Activated gamma-delta T cell treated with Interleukin-2 at 50 U/mL for 16 hours (primary cell): ENCODE data around the gene ANGPTL2.
"Not testable (repeated sequence)": the region's sequence is repeated elsewhere in the genome, so short reads cannot be mapped to it uniquely, and the experiment has no call there.

Experiments used
- DNase-seq: peaks from one replicate; pipeline ENCODE4 v3.0.0-alpha.2; 2020

ANGPTL2 gene

GRCh38 chr9:127122176-127123063 lies at the start of gene ANGPTL2:
TSS of gene ANGPTL2 (minus strand) at chr9:127122635. CDS start at chr9:127108731, 13,904 bp downstream.
- DNase-seq = no peak

- not testable (repeated sequence) for DNase-seq
Observed at GRCh38 chr9:127171348-127171747, 48.9 kb upstream of the ANGPTL2 start.

DNA sequence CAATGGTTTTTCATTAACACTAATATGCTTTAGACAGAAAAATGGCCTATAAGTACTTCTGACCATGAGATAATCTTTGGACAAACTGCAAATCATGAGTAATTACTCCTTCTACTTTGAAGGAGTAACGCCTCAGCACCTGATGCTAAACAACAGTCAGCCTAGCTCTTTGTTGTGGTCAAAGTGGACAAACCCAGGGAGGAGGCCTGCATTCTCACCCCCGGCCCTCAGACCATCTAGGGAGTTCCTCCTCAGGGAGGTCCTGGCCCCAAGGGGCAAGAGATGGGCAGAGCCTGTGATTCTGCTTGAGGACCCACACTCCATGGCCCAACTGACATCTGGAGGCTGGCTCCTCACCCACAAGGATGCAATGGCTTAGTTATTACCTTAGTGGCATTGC lies 48.2 kb upstream of the ANGPTL2 start:
- no peak for DNase-seq

DNA sequence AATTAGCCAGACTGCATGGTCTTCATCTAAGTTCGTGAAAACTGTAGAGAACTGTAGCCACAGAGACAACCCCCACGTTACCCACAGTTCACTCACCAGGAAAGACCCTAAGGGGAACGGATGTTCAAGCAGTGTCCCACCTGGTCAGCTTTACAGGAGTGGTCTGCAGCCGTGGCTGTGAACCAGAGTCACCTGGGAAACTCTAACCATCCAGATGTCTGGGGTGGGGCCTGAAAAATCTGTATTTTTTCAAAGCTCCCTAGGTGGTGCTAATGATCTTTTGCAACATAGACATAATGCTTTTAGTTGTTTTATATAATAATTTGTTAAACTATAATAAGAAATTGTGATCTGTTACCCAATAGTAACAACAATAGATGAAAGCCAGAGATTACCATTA lies 47.7 kb upstream of the ANGPTL2 start:
- no peak for DNase-seq

DNA sequence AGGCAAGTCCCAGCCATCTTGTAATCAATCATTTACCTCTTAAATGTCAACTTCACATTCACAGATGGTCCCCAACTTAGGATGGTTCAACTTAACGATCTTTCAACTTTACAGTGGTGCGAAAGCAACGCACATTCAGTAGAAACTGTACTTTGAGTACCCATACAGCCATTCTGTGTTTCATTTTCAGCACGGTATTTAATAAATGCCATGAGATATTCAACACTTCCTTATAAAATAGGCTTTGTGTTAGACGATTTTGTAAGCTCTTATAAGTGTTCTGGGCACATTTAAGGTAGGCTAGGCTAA lies 47.1 kb upstream of the ANGPTL2 start:
- no peak for DNase-seq

DNA sequence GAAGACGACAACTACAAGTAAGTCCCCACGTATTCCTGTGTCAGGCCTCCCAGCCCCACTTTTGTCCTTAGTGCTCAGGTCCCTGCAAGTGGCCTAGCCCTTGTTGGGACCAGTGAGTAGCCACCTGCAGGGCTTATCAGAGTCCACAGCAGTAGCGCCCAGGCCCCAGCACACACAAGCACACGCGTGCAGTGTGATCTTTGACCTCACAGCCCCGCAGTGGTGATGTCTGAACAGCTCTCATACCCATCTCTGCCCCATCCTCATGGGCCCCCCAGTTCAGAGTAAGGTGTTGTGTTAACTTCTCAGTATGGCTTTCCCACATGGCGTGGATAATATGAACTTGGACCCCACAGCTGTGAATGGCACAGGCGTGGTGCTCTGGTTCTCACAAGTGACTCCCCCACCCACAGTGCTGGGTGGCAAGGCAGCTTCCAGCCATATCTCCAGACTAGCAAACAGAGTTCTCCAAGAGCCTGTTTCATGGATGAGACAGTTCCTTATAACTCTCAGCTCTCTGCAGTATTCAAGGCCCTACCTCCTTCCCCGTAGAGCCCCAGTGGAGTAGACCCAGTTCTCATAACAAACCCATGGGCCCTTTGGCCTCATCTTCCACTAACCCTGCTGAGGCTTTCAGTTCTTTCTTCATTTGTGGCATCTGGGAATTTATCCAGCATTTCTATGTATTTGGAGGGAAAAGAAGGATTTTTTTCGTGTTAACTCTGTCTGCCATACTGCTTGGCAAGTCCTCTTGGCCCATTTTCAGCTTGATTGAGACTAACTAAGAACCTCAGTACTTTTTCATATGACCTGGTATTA lies 46.5 kb upstream of the ANGPTL2 start:
- no peak for DNase-seq

- DNase-seq = no peak
Observed at GRCh38 chr9:127167560-127168326, 45.3 kb upstream of the ANGPTL2 start.

DNA sequence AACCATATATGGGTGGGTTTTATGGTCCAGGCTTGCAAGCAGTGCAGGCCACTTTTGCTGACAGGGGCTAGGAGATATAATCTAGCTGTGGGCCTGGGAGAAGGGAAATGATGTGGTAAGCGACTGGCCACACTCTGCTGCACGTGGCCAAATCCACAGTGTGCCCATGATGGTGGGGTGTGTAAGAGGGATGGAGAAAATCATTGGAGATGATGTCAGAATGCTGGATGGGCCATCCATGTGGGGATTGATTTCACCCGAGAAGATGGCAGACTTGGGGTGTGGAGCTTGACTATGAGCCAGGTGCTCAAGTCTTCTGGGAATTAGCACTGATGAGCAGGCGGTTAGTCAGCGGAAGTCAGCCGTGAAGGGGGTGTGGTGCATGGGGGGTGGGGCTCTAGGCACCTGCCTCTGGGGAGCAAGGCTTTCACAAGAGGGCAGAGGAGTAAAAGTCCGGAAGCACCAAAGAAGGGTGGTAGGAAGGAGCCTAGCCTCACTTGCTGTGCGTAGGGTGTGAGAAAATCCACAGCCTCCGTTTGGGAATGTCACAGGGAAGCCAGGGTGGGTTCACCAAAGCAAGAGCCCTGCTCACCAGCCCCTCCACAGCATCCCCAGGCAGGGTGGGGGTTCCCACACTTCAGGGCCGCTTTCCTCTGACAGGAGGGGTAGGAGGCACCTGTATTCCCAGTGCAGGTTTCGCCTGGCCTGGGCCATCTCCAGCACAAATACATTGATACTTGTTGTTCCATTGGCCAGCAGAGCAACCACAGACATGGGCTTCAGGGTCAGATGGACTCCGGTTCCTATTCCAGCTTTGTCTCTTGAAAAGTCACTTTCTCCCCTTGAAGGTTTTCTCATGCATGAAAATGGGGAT lies 44.5 kb upstream of the ANGPTL2 start:
- DNase-seq = no peak

DNA sequence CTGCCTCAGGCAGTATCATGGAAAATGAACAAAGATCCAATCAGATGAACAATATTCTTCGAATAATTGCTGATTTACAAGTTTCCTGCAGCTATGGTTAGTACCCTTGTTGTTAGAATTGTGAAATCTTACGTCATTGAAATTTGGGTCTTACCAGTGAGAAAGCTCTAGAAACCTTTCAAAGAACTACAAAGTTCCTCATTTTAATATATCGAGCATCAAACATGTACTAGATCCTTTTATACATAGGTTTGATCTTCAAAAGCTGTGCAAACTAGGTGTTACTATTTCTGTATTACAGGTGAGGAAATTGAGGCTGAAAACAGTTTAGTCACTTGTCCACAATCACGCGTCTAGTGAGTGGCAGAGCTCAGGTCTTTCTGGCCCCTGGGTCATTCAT lies 43.7 kb upstream of the ANGPTL2 start:
- DNase-seq = no peak

- no peak for DNase-seq
Observed at GRCh38 chr9:127165116-127165515, 42.7 kb upstream of the ANGPTL2 start.

DNA sequence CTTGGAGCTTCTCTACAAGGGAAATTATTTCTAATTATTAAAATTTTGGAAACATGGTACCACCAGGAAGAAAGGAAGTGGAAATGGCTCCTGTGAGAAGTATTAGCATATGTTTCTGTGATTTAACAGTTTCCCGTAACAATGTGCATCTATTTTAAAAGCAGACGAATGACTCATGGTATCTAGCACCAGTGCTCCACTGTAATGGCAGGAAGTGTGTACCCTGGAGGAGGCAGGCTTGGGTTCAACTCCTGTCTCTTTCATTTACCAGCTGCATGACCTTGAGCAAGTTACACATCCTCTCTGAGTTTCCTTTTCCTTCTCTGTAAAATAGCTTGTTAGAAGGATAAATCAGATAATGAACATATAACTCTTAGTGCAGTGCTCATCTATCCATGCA lies 41.0 kb upstream of the ANGPTL2 start:
- DNase-seq = no peak

DNA sequence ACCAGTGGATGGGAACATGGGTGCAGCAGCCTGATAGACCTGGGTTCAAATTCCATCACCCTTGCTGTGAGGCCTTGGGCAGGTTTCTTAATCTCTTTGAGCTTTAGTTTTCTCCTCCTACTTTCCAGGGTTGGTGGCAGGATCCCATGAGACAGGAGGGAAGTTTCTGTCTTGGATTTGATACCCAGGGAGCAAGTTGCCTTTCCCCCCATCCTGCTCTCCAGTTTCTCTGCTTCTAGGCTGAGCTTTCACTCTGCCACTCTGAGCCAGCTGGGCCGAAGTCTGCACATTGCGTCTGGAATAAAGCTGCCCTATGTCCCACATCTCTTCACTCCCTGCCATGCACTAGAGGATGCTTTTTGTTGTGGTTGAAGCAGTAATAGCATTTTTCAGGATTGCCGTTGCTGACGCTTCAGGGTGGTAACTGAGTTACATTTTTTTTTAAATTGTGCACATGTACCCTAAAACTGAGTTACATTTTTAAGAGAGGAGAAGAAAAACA lies 40.5 kb upstream of the ANGPTL2 start:
- no peak for DNase-seq

DNA sequence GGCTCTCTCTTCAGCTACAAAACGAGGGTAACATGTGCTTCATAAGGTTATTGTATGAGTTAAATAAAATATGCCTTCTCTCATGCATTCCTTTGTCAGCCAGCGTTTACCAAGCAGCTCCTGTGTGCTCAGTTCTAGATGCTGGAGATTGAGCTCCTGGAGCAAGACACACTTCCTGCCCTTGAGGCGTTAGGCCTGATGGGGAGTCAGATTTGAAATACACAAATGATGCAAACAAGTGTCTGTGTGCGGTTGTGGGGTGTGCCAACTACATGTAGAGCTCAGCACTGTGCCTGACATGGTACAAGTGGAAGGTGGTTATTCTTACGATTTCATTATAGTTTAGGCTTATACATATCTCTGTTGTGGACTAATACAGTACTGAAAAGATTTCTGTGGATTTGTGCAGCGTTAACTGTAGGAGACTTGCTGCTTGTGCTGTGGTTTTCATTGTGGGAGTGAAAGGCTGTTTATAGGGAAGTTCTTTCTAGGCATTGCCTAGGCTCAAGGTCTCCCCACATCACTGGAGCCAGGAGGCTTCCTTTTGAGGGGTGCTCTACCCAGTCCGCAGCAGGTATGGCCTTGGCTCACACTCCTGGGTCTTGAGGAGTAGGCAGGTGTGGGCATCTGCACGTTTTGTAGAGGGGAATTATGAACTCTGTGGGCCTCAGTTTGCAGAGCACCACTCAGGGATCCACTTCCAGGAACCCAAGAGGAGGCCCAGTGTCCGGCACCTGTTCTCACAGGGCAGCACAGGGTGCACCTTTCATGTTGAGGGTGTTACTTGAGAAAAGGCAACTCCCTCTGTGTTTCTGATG lies 39.8 kb upstream of the ANGPTL2 start:
- no peak for DNase-seq

DNA sequence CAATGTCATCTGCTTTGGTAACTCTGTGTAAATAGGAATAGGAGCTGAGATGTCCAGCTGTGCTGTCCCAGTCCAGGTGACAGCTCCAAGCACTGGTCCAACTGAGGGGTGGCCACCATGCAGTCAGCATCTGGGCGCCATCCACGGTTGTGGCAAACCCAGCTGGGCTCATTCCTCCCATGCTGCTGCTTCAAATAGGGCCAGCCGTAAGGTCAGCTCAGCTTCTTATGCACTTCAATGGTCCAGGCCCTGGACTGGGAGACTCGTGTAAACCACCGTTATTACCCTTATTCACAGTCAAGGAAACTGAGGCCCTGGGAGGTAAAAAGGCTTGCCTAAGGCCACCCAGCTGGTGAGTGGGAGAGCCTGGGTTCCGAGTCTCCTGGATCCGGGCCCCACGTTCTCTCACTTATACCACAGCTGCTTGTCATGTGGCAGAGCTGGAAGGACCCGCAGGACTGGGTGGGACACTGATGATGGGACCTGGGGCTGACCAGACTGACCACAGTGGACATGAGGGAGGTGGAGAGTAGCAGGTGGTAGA lies 38.7 kb upstream of the ANGPTL2 start:
- no peak for DNase-seq

- DNase-seq = no peak
Observed at GRCh38 chr9:127159949-127160610, 37.6 kb upstream of the ANGPTL2 start.

DNA sequence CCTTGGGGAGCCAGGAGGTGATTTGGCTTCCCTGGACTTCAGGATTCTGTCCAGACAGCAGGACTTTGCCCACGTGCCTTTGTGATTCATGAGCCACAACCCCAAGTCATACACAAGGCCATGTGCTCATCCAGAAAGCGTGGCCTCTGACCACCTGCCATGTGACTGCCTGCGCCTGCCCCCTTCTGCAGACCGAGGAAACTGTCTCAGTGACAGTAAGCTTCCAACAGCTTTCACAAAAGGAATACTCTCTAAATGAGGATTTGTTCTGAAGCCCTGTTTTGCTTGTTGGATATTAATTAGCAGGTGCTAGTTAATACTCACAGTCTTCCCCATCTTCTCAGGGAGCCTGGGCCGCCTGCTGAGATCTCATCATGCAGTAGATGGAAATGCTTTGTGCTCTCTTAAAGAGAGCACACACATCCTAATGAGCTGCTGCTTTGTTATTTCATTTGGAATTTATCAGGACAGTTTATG lies 36.9 kb upstream of the ANGPTL2 start:
- no peak for DNase-seq

DNA sequence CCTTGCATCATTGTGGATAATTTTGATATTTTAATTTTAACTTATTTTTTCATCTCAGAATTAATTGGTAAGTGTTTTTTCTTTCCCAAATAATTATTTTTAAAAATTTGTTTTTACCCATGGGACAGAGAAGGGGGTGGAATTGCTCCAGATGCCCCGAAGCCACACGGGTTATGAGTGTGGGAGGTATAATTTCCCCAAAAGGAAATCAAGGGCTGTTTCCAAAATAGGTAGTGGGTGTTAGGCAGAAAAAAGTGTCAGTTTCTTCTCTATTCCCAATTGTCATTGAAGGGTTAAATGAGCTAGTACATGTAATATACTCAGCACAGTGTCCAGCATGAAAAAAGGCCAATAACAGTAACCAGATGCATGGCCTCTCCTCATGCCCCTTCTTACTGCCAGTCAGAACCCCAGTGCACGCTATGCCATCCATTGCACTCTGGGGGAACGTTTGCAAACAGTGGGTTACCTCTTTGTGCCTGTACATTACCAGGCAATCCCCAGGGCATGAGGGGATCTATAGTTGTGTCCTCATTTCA lies 36.4 kb upstream of the ANGPTL2 start:
- DNase-seq = no peak

DNA sequence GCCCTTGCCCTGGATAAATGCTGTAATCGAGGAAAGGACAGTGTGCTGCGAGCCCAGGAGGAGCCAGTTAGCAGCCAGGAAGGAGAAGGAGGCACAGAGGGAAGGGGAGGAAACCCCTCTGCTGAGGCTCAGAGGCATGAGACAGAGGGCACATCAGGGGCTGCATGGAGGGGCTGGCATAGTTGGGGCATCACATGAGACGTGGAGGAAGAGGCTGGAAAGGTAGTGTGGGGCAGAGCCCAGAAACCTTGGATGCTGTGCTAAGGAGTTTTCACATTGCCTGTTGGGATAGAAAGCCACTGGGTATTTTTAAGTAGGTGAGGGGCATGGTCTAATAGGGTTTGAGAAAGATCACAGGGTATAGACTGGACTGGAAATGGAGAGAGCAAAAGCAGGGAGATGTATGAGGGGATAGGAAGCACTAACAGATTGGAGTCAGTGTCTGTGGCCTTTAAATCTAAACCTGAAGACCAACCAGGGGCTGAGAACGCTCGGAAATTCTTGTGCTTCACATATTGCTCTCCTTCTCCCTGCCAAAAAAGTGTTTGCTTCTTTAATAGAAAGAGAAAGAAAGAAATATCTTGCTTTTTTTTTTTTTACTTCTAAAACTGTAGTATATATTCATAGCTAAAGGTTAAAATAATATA lies 33.0 kb upstream of the ANGPTL2 start:
- DNase-seq = no peak
